DMS53 treated with DMSO at 0.1 percent for 48 hours (cell line): ENCODE data around the gene TRAP1.

ENCODE experiments used
- DNase-seq: peaks from one replicate; lab custom pipeline; 2025; ENCODE audit not compliant: unreplicated experiment; lab: John Stamatoyannopoulos, UW

The TRAP1 gene

GRCh38 chr16:3717235-3718018 is at the start of gene TRAP1:
TSS of gene TRAP1 (minus strand) at chr16:3717524. CDS start at chr16:3717508, 16 bp downstream.
- DNase-seq = peak; percentile 49

- DNase-seq = no peak
These were observed 48.9 kb upstream of the TRAP1 start for GRCh38 chr16:3766177-3766576.

GRCh38 chr16:3764409-3764808 is 47.1 kb upstream of the TRAP1 start:
- DNase-seq = no peak

GRCh38 chr16:3762107-3762750 is 44.9 kb upstream of the TRAP1 start:
- no peak for DNase-seq

GRCh38 chr16:3761375-3762106 is 44.2 kb upstream of the TRAP1 start:
- no peak for DNase-seq

- no peak for DNase-seq
These were observed 43.2 kb upstream of the TRAP1 start for GRCh38 chr16:3760518-3760917.

GRCh38 chr16:3759736-3760135 is 42.4 kb upstream of the TRAP1 start:
- DNase-seq = no peak

GRCh38 chr16:3756113-3756512 is 38.8 kb upstream of the TRAP1 start:
- no peak for DNase-seq

- no peak for DNase-seq
These were observed 37.9 kb upstream of the TRAP1 start for GRCh38 chr16:3755249-3755648.

GRCh38 chr16:3754772-3755171 is 37.4 kb upstream of the TRAP1 start:
- no peak for DNase-seq

GRCh38 chr16:3754081-3754703 is 36.9 kb upstream of the TRAP1 start:
- no peak for DNase-seq

- no peak for DNase-seq
These were observed 35.7 kb upstream of the TRAP1 start for GRCh38 chr16:3752984-3753383.

GRCh38 chr16:3751878-3752277 is 34.6 kb upstream of the TRAP1 start:
- DNase-seq = no peak

- no peak for DNase-seq
These were observed 31.0 kb upstream of the TRAP1 start for GRCh38 chr16:3748307-3748706.

- no peak for DNase-seq
These were observed 28.5 kb upstream of the TRAP1 start for GRCh38 chr16:3745751-3746355.

- no peak for DNase-seq
These were observed 26.7 kb upstream of the TRAP1 start for GRCh38 chr16:3744018-3744417.

- no peak for DNase-seq
These were observed 23.6 kb upstream of the TRAP1 start for GRCh38 chr16:3740934-3741333.

- no peak for DNase-seq
These were observed 22.9 kb upstream of the TRAP1 start for GRCh38 chr16:3740186-3740585.

- no peak for DNase-seq
These were observed 22.3 kb upstream of the TRAP1 start for GRCh38 chr16:3739636-3740035.

- DNase-seq = no peak
These were observed 21.2 kb upstream of the TRAP1 start for GRCh38 chr16:3738541-3738940.

GRCh38 chr16:3738128-3738527 is 20.8 kb upstream of the TRAP1 start:
- DNase-seq = no peak
